Stomach (tissue), 9 donors: ENCODE results near the gene BBOX1. TPM values are rescaled to one million over a fixed set of nuclear protein-coding genes. Genes with fewer than 3 reads are reported as not detected.
"Not testable (repeated sequence)": the region's sequence is repeated elsewhere in the genome, so short reads cannot be mapped to it uniquely, and the experiment has no call there.

Experiments
- DNase-seq, 2 donors: peaks; one replicate each; pipeline versions ENCODE4 v3.0.0 to v3.0.0-alpha.2; 2013 to 2019
- H3K27ac ChIP-seq, 5 donors: fragments of 200-600 bp in 4 of 5; sonication (generic) in 4 of 5; one replicate each; pipeline ENCODE4 v1.5.1; 2013 to 2019; ENCODE audit warnings: mild to moderate bottlenecking in 1 of 5, moderate library complexity in 1 of 5
- H3K27me3 ChIP-seq, 3 donors: fragments of 200-600 bp; sonication (generic); one replicate each; pipeline ENCODE4 v1.5.1; 2017 to 2019; ENCODE audit warnings: mixed run types in 1 of 3
- H3K36me3 ChIP-seq, 4 donors: fragments of 200-600 bp; sonication (generic); 1 replicate in 3 of 4; 2 replicates in 1 of 4; pipeline ENCODE4 v1.5.1; 2016 to 2019
- H3K4me1 ChIP-seq, 4 donors: fragments of 200-600 bp; sonication (generic); one replicate each; pipeline ENCODE4 v1.5.1; 2016 to 2019
- H3K4me3 ChIP-seq, 4 donors: fragments of 200-600 bp; sonication (generic) in 3 of 4; one replicate each; pipeline ENCODE4 v1.5.1; 2016 to 2019; ENCODE audit warnings: mild to moderate bottlenecking in 1 of 4
- H3K9me3 ChIP-seq, 4 donors: fragments of 200-600 bp; sonication (generic); one replicate each; pipeline ENCODE4 v1.5.1; 2016 to 2019
- EP300 ChIP-seq: sonication (generic); formaldehyde crosslinking; IDR thresholded peaks from one replicate; pipeline ENCODE4 v1.6.1; 2017; ENCODE audit warnings: antibody characterized with exemption
- POLR2A ChIP-seq, 4 donors: fragments of 450-650 bp; IDR thresholded peaks; one replicate each; pipeline ENCODE4 v1.6.1; 2016; ENCODE audit warnings: antibody characterized with exemption in 4 of 4, control low read depth in 2 of 4, mild to moderate bottlenecking in 1 of 4, moderate library complexity in 1 of 4
- POLR2AphosphoS5 ChIP-seq, 3 donors: sonication (generic); formaldehyde crosslinking; IDR thresholded peaks; one replicate each; pipeline ENCODE4 v1.6.1; 2016; ENCODE audit warnings: antibody characterized with exemption in 3 of 3
- WGBS, 5 donors: extraction: QIAGEN DNeasy Blood & Tissue Kit in 3 of 5; methylation state at CpG; one replicate each; pipeline versions ENCODE4 v1.1.5 to v1.1.7; 2013 to 2018; 5-methylcytosine and 5-hydroxymethylcytosine counted together
- intact Hi-C: fragments of 100-400 bp; cut with DNase I; formaldehyde crosslinking; loops from one replicate; pipeline ENCODE4 v1.15.1; 2023; ENCODE audit warnings: low total_unique reads
- polyA plus RNA-seq, 3 donors: library from polyadenylated mRNA; stranded (reverse); fragments of 200-250 nt; gene quantifications; one replicate each; pipeline ENCODE4 v1.2.3, GENCODE V29; 2013
- total RNA-seq, 5 donors: library from RNA; depleted of rRNA; stranded (reverse); fragments of >200 nt; gene quantifications; one replicate each; pipeline versions ENCODE4 v1.1.0 to v1.2.3, GENCODE V29; 2014 to 2016
- TF ChIP-seq, protein P1 (sequence below), 7 experiments: fragments of 450-650 bp in 4 of 7; fragments of 200-600 bp in 3 of 7; sonication (generic) in 3 of 7; IDR thresholded peaks; one replicate each; pipeline ENCODE4 v1.5.1; 2016 to 2019; ENCODE audit warnings: antibody characterized with exemption in 7 of 7, control low read depth in 2 of 7, mild to moderate bottlenecking in 1 of 7
- donor health status: healthy with polysubstance abuse.
- donor health status: Bipolar disorder and iron deficiency.
- donor health status: healthy.

The BBOX1 gene
- total and polyA plus RNA-seq, 8 donors, result 0.31 to 6.7 (median 3.8) TPM; not detected in 3

DNA sequence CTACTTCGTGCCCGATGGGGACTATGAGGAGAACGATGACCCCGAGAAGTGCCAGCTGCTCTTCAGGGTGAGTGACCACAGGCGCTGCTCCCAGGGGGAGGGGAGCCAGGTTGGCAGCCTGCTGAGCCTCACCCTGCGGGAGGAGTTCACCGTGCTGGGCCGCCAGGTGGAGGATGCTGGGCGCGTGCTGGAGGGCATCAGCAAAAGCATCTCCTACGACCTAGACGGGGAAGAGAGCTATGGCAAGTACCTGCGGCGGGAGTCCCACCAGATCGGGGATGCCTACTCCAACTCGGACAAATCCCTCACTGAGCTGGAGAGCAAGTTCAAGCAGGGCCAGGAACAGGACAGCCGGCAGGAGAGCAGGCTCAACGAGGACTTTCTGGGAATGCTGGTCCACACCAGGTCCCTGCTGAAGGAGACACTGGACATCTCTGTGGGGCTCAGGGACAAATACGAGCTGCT lies 46.0 kb upstream of the BBOX1 start:
- Histone ChIP-seq H3K27ac (peak overlapping the region in 4 of 5 donors; percentile 71 to 85 (median 81)), H3K4me1 (peaks cover 0 to 5% (median 2%) of the 10 kb centered on the region in 4 donors), H3K27me3 (peaks cover 0 to 9% (median 0%) of the 10 kb centered on the region in 3 donors), H3K36me3 (no peaks in the 10 kb centered on the region), H3K4me3 (peak overlapping the region; percentile 44 to 54 (median 47)), H3K9me3 (no peaks in the 10 kb centered on the region)
- TF ChIP-seq POLR2AphosphoS5 (IDR thresholded peaks at IDR 0.05) (no peak), EP300 (no peak), POLR2A (IDR thresholded peaks at IDR 0.05) (no peak)
- TF ChIP-seq, protein P1, sequence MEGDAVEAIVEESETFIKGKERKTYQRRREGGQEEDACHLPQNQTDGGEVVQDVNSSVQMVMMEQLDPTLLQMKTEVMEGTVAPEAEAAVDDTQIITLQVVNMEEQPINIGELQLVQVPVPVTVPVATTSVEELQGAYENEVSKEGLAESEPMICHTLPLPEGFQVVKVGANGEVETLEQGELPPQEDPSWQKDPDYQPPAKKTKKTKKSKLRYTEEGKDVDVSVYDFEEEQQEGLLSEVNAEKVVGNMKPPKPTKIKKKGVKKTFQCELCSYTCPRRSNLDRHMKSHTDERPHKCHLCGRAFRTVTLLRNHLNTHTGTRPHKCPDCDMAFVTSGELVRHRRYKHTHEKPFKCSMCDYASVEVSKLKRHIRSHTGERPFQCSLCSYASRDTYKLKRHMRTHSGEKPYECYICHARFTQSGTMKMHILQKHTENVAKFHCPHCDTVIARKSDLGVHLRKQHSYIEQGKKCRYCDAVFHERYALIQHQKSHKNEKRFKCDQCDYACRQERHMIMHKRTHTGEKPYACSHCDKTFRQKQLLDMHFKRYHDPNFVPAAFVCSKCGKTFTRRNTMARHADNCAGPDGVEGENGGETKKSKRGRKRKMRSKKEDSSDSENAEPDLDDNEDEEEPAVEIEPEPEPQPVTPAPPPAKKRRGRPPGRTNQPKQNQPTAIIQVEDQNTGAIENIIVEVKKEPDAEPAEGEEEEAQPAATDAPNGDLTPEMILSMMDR (IDR thresholded peaks at IDR 0.05), result no peak
- intact Hi-C loops, result no loop called here
- WGBS, 5 donors, result 45 to 60% (median 54%) methylated on average over 13 to 19 of the region's 19 CpGs
- DNase-seq, result no peak

DNA sequence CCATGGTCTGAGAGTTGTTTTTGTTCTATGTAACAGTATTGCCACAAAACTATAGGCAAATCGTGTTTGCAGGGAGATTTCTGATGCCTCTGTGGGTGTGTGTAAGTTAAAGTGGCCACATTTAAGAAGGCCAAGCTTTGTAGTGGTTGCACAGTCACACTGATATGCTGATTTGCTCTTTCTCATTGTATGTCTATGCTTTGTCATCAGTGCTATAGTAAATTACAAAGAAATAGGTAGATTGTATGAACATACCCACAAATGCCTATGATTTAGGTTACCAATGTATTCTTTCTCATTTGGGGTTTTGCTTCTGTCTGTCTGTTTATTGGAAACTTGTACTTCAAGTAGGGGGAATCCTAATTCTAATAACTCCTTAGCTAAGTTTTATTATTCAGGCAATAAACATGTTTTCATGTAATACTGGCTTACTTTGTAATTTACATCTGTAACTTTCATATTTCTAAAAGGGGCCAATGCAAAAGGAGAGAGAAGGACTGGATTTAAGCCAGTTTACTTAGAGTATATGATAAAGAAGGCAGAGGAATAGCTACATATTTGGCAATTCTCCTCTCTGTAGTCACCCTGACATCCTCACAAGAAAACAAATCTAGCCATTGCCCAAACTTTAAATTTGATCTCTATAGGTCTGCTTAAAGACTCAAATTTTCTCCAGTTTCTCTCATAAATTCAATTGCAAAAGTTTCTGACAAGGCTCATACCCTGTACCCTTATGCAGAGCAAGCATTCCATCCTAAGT lies 44.7 kb upstream of the BBOX1 start:
- intact Hi-C loops, result no loop called here

DNA sequence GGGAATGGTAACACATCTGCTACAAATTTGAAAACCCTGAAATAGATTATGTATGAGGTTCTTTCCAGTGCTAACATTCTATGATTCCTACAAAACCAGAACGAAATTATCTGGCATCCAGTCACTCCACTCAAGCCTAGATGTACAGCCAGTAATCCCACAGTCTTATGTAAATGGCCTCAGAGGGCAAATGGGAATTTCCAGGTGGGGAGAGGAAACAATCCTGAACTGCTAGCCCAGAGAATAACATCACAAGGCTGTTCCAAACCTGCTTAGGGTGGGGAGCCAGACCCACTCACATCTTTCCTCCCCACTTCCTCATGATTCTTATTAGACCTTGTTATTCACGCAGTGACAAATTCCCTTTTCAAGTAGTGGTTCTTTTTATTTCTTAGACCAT lies 43.2 kb upstream of the BBOX1 start:
- TF ChIP-seq POLR2AphosphoS5 (IDR thresholded peaks at IDR 0.05) (no peak), POLR2A (IDR thresholded peaks at IDR 0.05) (no peak), EP300 (no peak)
- TF ChIP-seq, protein P1 (IDR thresholded peaks at IDR 0.05), result no peak
- WGBS, 5 donors, result 38 to 56% (median 53%) methylated on average over 2 of the region's 2 CpGs
- DNase-seq, result no peak
- peaks cover 0 to 5% (median 2%) of the 10 kb centered on the region in 4 donors for H3K4me1 ChIP-seq
- H3K27me3 ChIP-seq, result peaks cover 0 to 9% (median 0%) of the 10 kb centered on the region in 3 donors
- no peaks in the 10 kb centered on the region for H3K9me3 ChIP-seq
- intact Hi-C loops, result no loop called here
- peak overlapping the region in 1 of 5 donors; percentile 31 for H3K27ac ChIP-seq
- H3K4me3 ChIP-seq, result peak overlapping the region in 1 of 4 donors; percentile 44
- no peaks in the 10 kb centered on the region for H3K36me3 ChIP-seq

More for the DNA sequence above, 44.7 kb upstream of the BBOX1 start:
- Histone ChIP-seq H3K4me1 (peaks cover 0 to 5% (median 2%) of the 10 kb centered on the region in 4 donors), H3K36me3 (no peaks in the 10 kb centered on the region), H3K27me3 (peaks cover 0 to 9% (median 0%) of the 10 kb centered on the region in 3 donors), H3K27ac (peak overlapping the region in 4 of 5 donors; percentile 24 to 85 (median 77)), H3K9me3 (no peaks in the 10 kb centered on the region), H3K4me3 (peak overlapping the region; percentile 44 to 54 (median 47))
- WGBS, 5 donors, result 5 to 22% (median 14%) methylated on average over 1 of the region's 1 CpG
- TF ChIP-seq, protein P1 (IDR thresholded peaks at IDR 0.05), result no peak
- no peak for TF ChIP-seq POLR2A (IDR thresholded peaks at IDR 0.05)
- no peak for TF ChIP-seq EP300
- no peak for TF ChIP-seq POLR2AphosphoS5 (IDR thresholded peaks at IDR 0.05)
- DNase-seq, result no peak

DNA sequence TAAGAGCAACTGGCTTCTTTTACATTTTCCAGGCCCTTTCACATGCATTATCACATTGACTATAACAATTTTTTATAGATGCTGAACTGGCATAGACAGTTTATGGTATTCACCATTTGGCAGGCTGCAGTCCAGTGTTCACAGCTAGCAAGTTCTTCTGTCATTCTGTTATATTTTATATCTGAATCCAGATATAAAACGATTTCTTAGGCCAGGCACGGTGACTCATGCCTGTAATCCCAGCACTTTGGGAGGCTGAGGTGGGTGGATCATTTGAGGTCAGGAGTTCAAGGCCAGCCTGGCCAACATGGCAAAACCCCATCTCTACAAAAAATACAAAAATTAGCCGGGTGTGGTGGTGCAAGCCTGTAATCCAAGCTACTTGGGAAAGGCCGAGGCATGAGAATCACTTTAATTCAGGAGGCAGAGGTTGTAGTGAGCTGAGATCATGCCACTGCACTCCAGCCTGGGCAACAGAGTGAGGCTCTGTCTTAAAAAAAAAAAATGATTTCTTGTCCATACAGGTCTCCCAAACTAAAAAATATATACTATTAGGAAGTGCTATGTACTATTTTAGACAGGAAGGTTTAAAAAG lies 39.4 kb upstream of the BBOX1 start:
- H3K9me3 ChIP-seq, intact Hi-C loops: not testable (repeated sequence)

More for the DNA sequence above, 39.4 kb upstream of the BBOX1 start:
- not testable (repeated sequence) for H3K4me1 ChIP-seq, H3K36me3 ChIP-seq, H3K27ac ChIP-seq, H3K27me3 ChIP-seq, H3K4me3 ChIP-seq, DNase-seq
- 49 to 60% (median 56%) methylated on average over 4 of the region's 4 CpGs for WGBS, 5 donors
